NCI-H2227 treated with DMSO at 0.1 percent for 48 hours (cell line): Measurements from ENCODE around the gene ABTB1.

Experiments used
- DNase-seq: peaks from one replicate; lab custom pipeline; 2025; lab: John Stamatoyannopoulos, UW

ABTB1 gene

DNA sequence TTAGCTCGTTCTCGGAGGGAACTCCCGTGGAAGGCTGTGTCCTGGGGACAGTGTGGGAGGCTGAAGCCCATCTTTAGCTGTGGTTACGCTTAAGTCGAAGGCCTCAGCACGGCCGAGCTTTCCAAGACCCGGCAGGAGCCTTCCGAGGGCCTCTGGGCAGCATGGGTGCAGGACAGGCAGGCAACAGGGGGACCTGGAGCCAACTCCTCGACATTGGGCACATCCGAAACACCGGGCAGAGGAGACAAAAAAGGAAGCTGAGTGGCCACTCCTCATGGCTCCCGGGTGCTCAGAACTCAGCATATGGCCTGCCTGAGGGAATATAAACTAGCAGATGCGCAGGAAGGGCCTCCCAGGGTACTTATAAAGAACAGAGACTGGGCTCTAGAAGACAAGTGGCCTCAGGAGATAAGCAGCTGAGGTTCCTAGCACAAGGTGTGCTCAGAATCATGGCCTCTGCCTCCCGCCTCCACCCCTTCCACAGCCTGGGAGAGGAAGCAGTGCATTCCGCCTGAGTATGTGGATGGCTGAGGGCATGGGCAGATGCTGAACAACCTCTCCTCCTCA, 34.1 kb downstream of the ABTB1 start:
- DNase-seq, result no peak

DNA sequence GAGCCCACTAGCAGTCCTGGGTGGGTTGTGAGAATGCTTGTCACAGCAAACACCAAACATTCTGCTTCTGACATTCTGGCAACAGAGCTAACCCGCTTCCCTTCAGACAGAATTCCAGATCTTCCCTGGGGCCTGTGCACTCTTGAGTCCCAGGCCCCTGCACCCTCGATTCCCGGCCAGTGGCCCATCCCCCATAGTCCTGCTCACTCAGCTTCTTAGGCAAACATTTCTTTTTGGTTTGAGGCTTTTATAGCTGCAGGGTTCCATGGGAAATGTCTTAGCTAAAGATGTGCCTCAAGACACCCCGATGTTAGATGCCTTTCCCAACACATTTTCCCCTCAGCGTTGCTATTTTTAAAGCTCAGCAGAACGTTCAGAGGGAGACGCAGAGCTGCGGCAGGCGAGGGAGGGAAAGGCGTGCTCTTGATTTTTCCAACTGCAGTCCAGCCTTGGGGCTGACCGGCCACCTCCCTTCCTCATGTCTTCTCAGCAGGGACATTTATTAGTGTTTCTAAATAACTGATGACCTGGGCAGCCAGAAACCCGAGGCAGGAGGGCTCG, 35.2 kb downstream of the ABTB1 start:
- peak; percentile 26 for DNase-seq

DNA sequence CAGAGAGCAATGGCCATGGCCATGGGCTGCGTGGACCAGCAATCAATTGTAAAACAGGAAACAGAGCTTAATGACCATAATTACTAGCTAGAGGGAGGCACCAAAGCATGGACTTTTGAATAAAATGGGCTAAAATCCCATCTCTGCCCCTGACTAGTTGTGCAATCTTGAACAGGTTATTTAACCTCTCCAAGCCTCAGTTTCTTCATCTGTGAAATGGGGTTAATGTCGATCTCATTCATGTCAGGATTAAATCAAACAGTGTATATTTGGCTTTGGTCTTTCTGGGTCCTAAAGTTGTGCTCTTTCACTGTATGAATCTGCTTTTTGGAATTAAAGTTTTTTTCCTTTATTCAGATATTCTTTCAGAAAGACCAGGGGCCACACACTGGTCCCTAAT, 36.1 kb downstream of the ABTB1 start:
- no peak for DNase-seq

DNA sequence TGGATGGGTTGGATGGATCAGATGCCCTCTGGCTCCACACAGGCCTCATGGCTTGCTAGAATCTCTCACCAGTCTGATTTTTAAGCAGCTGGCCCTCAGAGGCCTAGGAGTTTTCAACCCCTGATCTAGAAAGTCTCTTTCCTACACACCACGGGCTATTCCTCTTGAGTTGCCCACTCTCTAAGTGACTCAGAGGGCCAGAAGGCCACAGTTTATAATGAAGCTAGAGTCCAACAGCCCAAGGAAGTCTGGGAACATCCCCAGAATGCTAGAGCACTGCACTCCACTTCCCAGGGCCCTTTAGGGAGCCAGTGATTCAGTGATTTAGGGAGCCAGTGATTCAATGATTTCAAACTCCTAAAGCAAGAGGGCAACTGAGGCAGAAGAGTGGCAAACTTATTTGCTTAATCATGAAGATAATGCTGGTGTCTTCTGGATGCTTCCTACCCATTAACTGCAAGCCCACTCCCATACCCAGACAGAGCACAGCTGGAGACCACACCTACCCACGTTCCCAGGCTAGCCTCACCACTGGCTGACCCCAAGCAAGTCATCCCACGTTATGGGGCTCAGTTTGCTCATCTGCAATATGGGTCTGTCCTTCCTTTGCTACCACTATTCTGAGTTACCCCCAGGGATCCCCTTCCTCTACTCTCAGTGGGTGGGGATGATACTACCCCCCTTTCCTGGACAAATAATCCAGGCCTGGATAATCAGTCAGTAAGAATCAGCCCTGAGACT, 36.7 kb downstream of the ABTB1 start:
- no peak for DNase-seq

DNA sequence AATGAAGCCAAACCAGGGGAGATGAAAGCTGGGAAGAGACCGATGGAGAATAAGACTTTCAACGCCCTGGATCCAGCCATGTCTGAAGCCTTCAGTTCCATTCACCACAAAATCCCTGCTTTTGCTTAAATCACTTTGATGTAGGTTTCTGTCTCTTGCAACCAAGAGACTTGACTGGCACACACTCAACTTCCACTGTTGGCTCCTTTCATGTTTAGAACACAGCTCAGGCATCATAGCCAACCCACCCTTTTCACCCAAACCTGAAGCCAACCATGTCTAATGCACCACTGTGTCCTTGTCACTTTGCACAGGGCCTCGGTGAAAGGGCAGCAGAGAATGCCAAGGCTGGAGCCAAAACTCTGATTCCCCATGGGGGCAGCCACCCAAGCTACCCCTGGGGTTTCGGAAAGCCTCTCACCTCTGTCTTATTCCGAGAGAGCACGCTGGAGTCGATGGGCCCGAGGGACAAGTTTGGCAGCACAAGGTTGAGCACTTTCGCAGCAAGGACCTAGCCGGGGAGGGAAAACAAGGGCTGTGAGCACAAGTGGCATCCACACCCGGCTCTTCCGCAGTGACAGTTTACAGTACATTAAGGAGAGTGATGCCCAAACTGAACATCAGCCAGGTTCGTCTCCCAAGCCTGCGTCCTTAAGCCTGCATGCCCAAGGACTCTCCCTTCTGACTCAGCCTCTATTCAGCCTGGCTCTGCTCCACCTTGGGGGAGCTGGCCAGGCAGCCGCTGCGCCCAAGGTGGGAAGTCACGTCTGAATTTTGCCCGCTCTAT, 37.6 kb downstream of the ABTB1 start:
- no peak for DNase-seq

DNA sequence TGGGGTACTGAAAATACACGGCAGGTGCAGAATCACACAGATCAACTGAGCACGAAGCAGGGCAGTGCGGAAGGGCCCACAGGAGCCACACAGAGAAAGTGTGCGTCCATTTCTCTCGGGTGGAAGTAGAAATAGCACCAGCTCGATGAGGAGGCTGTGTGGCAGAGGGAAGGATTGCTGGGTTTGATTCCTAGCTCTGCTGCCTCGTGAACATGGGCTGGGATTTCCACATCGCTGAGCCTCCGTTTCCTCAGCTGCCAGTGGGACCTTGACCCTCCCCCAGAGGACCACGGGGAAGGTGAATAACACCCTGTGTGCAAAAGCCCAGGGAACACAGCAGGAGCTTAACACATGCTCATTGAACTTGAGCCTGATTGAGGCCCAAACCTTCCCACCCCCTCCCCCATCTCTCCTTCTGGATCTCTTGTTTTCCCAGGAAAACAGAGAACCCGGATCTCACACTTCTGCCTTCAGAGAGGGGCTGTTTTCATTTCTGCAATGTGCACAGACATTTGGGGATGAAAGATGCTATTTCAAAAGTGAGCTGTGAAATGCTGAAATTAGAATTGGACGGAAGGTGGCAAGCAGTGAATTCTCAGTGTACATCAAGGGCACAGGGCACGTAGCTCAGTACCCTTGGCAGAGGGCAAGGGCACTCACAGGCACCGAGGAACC, 38.4 kb downstream of the ABTB1 start:
- DNase-seq, result no peak

DNA sequence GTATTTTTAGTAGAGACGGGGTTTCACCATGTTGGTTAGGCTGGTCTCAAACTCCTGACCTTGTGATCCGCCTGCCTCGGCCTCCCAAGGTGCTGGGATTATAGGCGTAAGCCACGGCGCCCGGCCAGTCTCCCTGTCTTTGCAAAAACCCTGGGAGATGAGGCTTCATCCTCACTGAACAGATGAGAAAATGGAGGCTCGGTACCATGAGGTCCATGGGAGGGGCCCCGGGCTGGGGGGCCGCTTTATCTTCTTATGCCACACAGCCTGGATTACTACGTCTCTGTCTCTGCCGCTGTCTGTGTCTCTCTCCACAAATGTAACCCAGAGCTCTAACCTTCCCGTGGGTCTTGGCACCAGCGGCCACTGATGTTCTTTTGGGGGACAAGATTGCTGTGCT, 39.1 kb downstream of the ABTB1 start:
- DNase-seq, result no peak

DNA sequence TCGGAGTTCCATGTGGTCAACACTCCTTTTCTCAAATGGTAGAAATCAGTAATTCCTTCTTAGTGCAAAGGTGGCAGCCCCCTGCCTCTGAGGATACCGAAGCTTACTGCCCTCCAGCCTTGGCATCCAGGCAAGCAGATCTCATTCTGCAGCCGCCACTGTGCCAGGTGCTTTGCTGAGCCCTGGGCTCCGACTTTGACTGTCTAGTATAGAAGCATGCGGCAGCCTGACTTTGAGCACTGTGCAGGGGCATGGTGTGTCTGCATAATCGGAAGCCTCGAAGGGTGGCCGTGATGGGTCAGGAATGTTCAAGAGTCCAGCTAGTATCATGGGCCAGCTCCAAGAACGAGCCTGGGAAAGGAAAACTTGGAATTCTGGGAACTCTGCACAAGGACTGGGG, 39.7 kb downstream of the ABTB1 start:
- DNase-seq, result no peak

DNA sequence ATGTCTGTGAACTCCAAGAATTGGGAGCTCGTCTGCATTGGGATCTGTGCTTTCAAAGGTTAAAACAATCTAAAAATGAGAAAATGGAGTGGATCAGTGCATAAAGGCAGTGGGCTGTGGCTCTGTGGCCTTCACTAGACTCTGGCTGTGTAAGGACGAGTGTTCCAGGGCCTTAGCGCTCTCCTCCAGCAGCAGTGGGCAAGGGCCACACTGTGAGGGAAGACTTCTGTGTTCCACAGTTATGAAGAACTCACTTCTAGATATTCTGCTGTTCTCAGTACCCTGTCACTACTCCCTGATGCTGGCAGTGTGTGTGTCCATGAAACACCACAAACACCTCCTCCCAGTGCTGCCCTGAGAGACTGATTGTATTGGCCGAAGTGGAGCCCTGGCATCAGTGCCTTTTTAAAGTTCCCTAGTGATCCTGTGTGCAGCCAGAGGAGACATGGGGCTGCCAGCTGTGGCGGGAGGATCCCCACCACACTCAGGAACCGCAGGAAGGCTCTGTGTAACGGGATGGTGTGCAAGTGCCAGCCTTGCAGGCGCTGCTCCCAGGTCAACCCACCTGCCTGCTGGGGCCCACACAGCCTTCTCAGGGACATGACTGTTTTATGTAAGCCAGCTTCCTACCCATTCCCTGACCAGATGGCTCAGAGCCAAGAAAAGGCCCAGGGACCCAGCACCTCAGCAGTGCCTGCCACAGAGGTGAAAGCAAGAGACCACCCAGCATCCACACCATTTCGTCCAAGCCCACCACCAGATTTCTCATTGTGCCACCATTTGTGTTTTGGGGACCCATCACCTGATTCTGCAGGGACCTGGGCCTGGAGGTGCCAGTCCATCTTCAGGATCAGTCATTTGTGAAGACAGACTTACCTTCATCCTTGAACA, 40.4 kb downstream of the ABTB1 start:
- DNase-seq, result no peak

DNA sequence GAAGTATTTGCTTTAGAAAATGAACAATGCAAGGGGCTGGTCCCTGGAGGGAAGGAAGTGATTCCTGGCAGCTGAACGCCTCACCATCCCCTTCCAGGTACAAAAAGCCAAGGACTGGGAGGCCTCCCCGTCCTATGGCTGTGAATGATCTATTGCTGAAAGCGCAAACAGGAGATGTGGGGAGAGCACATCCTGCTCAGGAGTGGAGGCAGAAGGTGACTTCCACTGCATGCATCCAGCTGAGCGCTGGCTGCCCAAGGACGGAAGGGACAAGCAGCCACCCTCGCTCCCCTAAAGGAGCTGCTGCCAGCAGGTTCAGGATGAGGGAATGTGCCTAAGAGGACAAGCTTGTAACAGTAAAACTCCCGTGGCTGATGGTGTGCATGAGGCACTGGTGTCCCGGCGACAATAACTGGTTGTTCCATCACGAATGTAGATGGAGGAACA, 41.4 kb downstream of the ABTB1 start:
- DNase-seq, result no peak

DNA sequence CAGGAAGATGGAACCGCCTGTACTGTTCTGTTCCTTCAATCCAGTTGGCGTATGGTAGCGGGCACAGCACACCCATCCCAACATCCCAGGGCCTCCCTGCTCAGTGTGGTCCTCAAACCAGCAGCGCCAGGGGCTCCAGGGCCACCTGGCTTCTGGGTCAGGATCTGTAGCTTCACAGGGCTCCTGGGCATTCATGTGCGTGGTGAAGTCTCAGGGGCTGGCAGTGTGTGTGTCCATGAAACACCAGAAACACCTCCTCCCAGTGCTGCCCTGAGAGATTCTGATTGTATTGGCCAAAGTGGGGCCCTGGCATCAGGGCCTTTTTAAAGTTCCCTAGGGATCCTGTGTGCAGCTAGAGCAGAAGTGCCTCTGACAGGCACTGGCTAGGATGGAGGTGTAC, 42.1 kb downstream of the ABTB1 start:
- no peak for DNase-seq

DNA sequence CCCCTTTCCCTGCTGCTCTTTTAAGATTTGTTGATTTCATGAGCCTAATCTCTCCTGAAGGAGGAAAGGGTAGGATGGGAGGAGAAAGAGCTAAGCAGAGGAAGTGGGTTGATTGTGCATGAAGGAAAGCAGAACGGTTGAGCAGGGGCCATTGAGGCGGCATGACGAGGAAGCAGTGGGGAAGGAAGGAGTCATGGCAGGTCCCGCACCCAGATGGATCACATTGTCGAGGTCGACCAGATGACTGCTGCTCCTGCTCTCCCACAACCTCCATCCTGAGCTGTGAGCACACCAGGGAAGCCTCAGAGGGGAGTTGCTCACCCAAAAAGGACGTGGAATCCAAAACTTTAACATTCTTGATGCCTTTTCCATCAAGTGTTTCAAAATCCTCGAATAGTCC, 42.8 kb downstream of the ABTB1 start:
- no peak for DNase-seq

DNA sequence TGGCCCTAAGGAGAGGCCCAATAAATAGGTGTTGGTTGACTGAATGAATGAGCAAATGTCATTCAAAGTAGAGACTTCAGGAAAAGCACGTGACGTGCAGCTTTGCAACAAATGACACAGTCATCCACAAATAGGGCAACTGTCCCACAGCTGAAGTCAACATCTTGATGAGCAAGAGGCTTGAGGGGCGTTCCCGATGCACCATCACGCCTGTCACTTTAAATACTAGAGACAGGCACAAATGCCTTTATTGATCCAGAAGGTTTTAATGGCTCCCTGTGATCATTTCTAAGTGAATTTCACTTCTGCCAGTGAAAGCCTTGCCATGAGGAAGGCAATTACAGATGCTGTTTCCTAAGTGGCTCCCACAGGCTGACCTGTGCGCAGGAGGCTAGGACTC, 43.6 kb downstream of the ABTB1 start:
- no peak for DNase-seq

DNA sequence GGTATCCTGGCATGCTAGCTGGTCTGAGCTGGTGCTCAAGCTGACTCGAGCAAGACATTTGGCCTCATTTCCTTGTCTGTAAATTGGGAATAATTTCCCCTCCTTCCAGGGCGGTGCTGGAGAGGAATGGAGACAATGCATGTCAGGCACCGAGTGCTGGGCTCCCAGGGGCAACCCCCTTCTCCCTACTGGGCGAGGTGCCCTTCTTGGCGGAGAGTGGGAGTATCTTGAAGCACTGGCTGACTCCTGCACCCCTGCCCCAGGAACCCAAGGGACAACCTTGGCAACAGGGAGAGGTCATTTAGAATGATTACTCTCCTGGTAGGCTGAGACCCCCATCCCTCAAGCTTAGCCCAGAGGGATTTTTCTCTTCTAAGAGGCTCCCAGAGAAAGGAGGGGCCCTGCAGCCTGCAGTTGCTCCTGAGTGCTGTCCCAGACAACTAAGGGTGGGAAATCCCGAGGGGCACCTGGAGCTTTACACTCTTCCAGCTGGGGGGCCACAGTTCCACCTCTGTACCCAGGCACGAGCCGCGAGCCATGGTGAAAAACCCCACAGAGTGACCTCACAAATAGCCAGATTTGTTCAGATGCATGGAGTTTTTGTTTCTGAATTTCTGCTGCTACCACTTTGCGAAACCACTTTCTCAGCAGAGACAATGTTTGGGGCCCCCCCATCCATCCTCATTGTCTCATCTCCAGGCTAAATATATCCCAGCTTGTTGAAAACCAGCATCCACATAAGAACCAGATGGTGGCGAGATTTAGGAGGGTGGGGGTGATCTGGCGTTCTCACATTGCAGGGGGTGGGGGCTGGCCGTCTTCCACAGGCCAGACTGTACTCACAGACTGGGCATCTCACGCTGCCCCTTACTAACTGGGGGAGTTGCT, 44.8 kb downstream of the ABTB1 start:
- DNase-seq, result no peak

DNA sequence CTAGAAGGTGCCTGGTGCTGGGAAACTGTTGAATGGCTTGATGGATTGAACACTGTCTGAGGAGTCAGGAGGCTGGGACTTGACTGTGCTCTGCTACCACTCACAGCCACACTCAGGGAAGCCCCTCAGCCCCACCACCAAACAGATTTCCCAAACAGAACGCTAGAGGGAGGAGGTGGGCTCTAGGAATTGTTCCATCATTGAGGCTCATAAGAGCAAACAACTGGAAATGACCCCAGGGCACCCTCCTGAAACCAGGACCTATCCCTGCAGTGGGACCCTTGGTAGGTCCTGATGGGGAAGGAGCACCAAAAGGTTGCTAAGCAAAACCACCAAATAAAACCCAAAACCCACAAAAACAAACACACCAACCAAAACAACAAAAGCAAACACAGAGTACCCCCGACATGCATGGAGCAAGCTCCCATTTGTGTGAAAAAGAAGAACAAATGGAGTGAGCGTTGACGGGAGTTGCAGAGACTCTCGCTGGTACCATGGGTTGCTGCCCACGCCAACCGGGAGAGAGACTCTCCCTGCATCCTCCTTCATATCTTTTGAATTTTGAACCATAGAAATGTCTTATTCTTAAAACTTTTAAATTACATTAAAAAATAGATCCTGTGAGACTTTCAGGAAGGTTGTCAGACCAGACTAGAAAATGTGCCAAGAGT, 45.6 kb downstream of the ABTB1 start:
- DNase-seq, result no peak

DNA sequence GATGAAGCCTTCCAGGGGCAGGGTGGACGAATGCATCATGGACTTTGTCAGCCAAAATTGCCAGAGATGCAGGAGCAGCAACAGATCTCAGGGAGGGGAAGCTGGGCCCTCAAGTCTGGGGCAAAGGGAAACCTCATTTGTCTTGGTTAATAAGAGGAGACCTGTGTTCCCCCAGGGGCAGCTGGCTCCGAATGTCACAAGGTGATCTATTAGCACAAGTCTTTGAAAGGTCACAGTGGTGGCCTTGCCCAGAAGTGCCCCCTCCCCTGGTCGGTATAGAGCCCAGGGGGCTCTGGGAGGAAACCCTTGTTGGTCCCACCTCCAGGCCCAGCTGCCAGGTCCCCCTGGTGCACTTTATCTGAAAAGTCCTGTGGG, 46.2 kb downstream of the ABTB1 start:
- DNase-seq, result no peak

DNA sequence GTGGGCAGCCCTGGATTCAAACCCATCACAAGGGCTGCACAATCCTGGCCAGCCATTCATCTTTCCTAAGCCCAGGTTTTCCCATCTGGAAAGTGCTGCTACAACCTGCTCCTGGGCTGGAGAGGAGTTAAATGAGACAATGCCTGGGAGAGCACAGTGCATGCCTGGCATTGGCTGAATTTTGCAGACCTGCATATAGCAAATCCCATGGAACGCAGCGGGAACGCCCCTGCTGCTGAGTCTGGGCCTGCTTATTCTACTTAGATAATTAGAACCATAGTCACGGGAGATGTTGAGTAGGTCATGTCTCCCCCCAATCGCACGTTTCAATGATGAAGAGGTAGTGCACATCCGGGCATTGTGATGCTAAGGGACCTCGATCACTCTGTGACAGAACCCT, 46.6 kb downstream of the ABTB1 start:
- DNase-seq, result no peak

DNA sequence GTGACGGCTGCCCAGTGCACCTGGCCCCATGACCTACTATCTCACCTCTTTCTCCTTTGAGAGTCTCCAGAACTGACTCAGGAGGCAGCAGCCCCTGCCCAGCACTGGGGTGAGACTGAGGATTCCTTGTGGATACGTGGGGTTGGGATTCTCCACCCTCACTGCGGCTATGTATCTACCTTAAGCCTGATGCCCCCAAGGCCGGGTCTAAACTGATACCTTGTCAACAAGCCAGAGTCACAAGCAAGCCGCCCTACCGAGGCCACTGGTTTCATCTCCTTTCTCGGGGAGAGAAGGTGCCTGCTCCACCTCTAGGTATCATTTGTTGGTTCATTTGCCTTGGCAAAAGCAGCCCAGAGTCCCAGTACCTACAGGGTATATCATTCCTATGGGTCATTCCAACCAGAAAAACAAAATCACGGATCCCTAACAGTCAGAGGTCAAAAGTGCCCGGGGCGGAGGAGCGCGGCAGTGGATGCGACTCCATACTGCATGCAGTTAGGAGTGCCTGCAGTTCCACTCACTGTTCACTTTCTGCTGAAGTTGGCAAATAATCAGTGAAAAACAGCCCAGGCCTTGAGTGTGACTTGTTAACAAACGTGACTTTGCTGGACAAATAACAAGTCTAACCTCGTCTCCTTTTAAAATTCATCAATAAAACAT, 47.5 kb downstream of the ABTB1 start:
- DNase-seq, result no peak
